ENCODE data around the gene ASIC5. TPM values are rescaled to one million over a fixed set of nuclear protein-coding genes. Genes with fewer than 3 reads are reported as not detected.

Gene ASIC5
- total RNA-seq, 2 experiments from 2014 or later, result not detected

DNA sequence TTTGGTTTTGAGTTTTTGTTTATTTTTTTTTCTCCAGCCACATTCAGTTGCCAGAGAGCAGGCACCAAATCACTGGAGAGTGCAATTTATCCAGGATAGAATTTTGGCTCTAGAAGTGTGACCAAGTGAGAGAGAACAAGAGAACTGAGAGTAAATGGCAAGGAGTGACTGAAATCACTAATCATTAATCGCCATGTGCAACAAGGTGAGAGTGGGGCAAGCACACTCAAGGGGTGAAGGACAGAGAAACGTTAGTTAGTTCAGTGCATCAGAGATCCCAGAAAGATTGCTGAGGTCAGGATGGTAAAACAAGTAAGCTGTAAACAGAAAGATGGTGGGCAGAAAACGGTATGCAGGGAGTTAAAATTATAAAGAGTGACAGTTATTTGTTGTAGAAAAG lies 17.8 kb upstream of the ASIC5 start:
- TF ChIP-seq, protein P1, sequence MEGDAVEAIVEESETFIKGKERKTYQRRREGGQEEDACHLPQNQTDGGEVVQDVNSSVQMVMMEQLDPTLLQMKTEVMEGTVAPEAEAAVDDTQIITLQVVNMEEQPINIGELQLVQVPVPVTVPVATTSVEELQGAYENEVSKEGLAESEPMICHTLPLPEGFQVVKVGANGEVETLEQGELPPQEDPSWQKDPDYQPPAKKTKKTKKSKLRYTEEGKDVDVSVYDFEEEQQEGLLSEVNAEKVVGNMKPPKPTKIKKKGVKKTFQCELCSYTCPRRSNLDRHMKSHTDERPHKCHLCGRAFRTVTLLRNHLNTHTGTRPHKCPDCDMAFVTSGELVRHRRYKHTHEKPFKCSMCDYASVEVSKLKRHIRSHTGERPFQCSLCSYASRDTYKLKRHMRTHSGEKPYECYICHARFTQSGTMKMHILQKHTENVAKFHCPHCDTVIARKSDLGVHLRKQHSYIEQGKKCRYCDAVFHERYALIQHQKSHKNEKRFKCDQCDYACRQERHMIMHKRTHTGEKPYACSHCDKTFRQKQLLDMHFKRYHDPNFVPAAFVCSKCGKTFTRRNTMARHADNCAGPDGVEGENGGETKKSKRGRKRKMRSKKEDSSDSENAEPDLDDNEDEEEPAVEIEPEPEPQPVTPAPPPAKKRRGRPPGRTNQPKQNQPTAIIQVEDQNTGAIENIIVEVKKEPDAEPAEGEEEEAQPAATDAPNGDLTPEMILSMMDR (IDR thresholded peaks at IDR 0.05), result no peak
- no peak overlapping the region for H3K4me3 Mint-ChIP-seq
- no peaks in the 10 kb centered on the region for H3K9me3 Mint-ChIP-seq
- no peak overlapping the region for H3K27ac Mint-ChIP-seq
- intact Hi-C loops (cut with micrococcal nuclease), result no loop called here
- H3K36me3 Mint-ChIP-seq (ENCODE audit: low read depth), result no peaks in the 10 kb centered on the region
- POLR2A ChIA-PET, result no interaction called here
- H3K4me1 Mint-ChIP-seq (ENCODE audit: low read depth), result no peaks in the 10 kb centered on the region
- CTCF ChIA-PET, result no interaction called here
- no peak for ATAC-seq
- no peak for DNase-seq
- H3K27me3 Mint-ChIP-seq, result peaks cover 4% of the 10 kb centered on the region

DNA sequence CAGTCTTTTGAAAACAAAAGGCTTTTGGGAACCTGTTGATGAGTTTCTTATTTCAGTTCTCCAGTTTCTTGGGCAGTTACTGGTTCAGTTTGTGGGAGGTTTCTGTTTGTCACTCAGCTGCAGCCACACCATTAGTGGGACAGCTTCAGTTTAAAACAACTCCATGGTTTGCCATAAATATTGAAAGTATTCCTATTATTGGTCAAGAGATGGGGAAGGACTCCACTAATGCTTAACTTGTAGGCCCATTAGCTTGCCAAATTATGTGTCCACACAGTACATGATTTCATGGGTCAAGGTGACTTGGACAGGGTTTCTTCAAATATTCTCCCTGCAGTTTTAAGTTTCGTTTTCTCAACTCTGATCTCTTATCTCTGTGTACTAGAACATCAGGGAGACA lies 15.5 kb upstream of the ASIC5 start:
- ChIA-PET CTCF (no interaction called here), POLR2A (no interaction called here)
- Mint-ChIP-seq H3K27ac (no peak overlapping the region), H3K27me3 (peaks cover 2% of the 10 kb centered on the region), H3K4me1 (ENCODE audit: low read depth) (no peaks in the 10 kb centered on the region), H3K36me3 (ENCODE audit: low read depth) (no peaks in the 10 kb centered on the region), H3K9me3 (no peaks in the 10 kb centered on the region), H3K4me3 (no peak overlapping the region)
- ATAC-seq (no peak), DNase-seq (no peak)
- intact Hi-C loops (cut with micrococcal nuclease), result no loop called here
- TF ChIP-seq, protein P1 (IDR thresholded peaks at IDR 0.05), result no peak

DNA sequence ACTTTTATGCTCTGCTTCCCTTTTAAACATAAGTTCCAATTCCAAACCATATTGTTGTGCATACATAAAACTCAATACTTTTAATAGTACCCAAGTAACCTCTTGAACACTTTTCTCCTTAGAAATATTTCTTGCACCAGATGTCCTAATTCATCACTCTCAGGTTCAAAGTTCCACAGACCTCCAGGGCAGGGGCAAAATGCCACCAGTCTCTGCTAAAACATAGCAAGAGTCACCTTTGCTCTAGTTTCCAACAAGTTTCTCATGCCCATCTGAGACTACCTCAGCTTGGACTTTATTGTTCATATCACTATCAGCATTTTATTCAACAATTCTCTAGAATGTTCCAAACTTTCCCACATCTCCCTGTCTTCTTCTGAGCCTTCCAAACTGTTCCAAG lies 13.7 kb upstream of the ASIC5 start:
- CTCF ChIA-PET, result no interaction called here
- Mint-ChIP-seq H3K4me3 (no peak overlapping the region), H3K36me3 (ENCODE audit: low read depth) (no peaks in the 10 kb centered on the region), H3K27me3 (peaks cover 2% of the 10 kb centered on the region), H3K4me1 (ENCODE audit: low read depth) (no peaks in the 10 kb centered on the region), H3K27ac (no peak overlapping the region), H3K9me3 (no peaks in the 10 kb centered on the region)
- intact Hi-C loops (cut with micrococcal nuclease), result no loop called here
- ATAC-seq, result no peak
- POLR2A ChIA-PET, result no interaction called here
- DNase-seq, result no peak
- TF ChIP-seq, protein P1 (IDR thresholded peaks at IDR 0.05), result no peak

DNA sequence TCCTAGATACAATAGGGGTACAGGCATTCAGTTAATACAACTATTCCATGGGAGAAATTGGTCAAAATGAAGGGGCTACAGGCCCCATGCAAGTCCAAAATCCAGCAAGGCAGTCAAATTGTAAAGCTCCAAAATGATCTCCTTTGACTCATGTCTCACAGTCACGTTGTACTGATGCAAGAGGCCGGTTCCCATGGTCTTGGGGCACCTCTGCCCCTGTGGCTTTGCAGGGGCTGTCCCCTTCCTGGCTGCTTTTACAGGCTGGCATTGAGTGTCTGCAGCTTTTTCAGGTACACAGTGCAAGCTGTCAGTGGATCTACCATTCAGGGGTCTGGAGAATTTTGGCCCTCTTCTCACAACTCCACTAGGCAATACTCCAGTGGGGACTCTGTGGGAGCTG lies 12.5 kb upstream of the ASIC5 start:
- Mint-ChIP-seq H3K36me3 (ENCODE audit: low read depth) (no peaks in the 10 kb centered on the region), H3K9me3 (no peaks in the 10 kb centered on the region), H3K4me1 (ENCODE audit: low read depth) (no peaks in the 10 kb centered on the region), H3K27me3 (peaks cover 2% of the 10 kb centered on the region), H3K27ac (no peak overlapping the region), H3K4me3 (no peak overlapping the region)
- POLR2A ChIA-PET, result interaction anchor here (1.3 kb wide), 1 partner anchor 75 kb away, joined by 5 read pairs; no protein-coding TSS in a partner anchor
- ATAC-seq, result peak; percentile 45
- CTCF ChIA-PET, result no interaction called here
- intact Hi-C loops (cut with micrococcal nuclease), result no loop called here
- peak; percentile 8 for DNase-seq
- TF ChIP-seq, protein P1 (IDR thresholded peaks at IDR 0.05), result no peak

DNA sequence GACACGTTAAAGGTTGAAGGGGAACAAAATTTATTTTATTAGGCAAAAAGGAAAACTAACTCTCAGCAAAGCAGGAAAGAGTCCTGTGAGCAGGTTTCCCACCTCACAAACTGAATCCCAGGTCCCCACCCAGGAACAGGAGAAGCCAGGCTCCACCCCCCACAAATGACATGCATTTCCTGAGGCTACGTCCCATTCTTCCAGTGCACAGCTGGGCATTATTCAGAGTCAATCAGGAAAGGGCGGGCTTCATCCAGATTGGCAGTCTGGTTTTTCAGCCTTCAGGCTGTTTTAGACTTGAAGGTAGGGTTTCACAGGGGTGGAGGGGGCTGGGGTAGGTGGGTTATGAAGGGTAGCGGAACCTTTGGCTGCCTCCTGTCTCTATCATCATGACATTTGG lies 11.9 kb upstream of the ASIC5 start:
- DNase-seq (no peak), ATAC-seq (no peak)
- Mint-ChIP-seq H3K27me3 (peaks cover 2% of the 10 kb centered on the region), H3K36me3 (ENCODE audit: low read depth) (no peaks in the 10 kb centered on the region), H3K4me3 (no peak overlapping the region), H3K9me3 (no peaks in the 10 kb centered on the region), H3K4me1 (ENCODE audit: low read depth) (no peaks in the 10 kb centered on the region), H3K27ac (no peak overlapping the region)
- ChIA-PET CTCF (no interaction called here), POLR2A (interaction anchor here (1.3 kb wide), 1 partner anchor 75 kb away, joined by 5 read pairs; no protein-coding TSS in a partner anchor)
- intact Hi-C loops (cut with micrococcal nuclease), result no loop called here
- TF ChIP-seq, protein P1 (IDR thresholded peaks at IDR 0.05), result no peak

Measured in activated CD8-positive, alpha-beta T cell treated with anti-CD3 and anti-CD28 coated beads for 36 hours (primary cell).